Measurements from ENCODE around the gene PITPNB. TPM values are rescaled to one million over a fixed set of nuclear protein-coding genes. Genes with fewer than 3 reads are reported as not detected.

The PITPNB gene
- total RNA-seq, 4 donors from 2014 or later, result 37.5 to 53.7 (median 40.2) TPM

GRCh38 chr22:27882507-27883290 lies 36.4 kb downstream of the PITPNB start:
- H3K27me3 ChIP-seq, result no peaks in the 10 kb centered on the region
- H3K9me3 ChIP-seq, result no peaks in the 10 kb centered on the region
- no peak for TF ChIP-seq POLR2A (IDR thresholded peaks at IDR 0.05)
- no peak for TF ChIP-seq CTCF (IDR thresholded peaks at IDR 0.05)
- no peak for TF ChIP-seq EP300 (IDR thresholded peaks at IDR 0.05)
- H3K4me1 ChIP-seq, result peaks cover 0 to 67% (median 21%) of the 10 kb centered on the region in 4 donors
- H3K27ac ChIP-seq, result peak overlapping the region in 2 of 4 donors; percentile 61 to 85
- no peak overlapping the region for H3K4me3 ChIP-seq
- H3K36me3 ChIP-seq, result peaks cover 0 to 14% (median 0%) of the 10 kb centered on the region in 3 donors
- WGBS, 2 donors, result 55 to 61% methylated on average over 6 of the region's 6 CpGs
- no peak for DNase-seq (ENCODE audit: low spot score in 2 of 2)

- 11 to 16% methylated on average over 3 of the region's 3 CpGs for WGBS, 2 donors
- Histone ChIP-seq H3K4me3 (no peak overlapping the region), H3K9me3 (no peaks in the 10 kb centered on the region), H3K27ac (peak overlapping the region; percentile 51 to 85 (median 74)), H3K36me3 (peaks cover 0 to 10% (median 0%) of the 10 kb centered on the region in 3 donors), H3K27me3 (no peaks in the 10 kb centered on the region), H3K4me1 (peaks cover 0 to 67% (median 22%) of the 10 kb centered on the region in 4 donors)
- DNase-seq (ENCODE audit: low spot score in 2 of 2), result peak in 1 of 2 donors; percentile 37
- peak in 1 of 2 donors; percentile 8 for TF ChIP-seq EP300 (IDR thresholded peaks at IDR 0.05)
- TF ChIP-seq POLR2A (IDR thresholded peaks at IDR 0.05), result no peak
- no peak for TF ChIP-seq CTCF (IDR thresholded peaks at IDR 0.05)
Measured at GRCh38 chr22:27881421-27881820, 37.6 kb downstream of the PITPNB start.

- Histone ChIP-seq H3K4me3 (no peak overlapping the region), H3K27me3 (no peaks in the 10 kb centered on the region), H3K4me1 (peaks cover 0 to 67% (median 23%) of the 10 kb centered on the region in 4 donors), H3K9me3 (no peaks in the 10 kb centered on the region), H3K36me3 (peaks cover 0 to 10% (median 0%) of the 10 kb centered on the region in 3 donors), H3K27ac (peak overlapping the region; percentile 51 to 85 (median 74))
- WGBS, 2 donors, result 19 to 22% methylated on average over 6 of the region's 6 CpGs
- DNase-seq (ENCODE audit: low spot score in 2 of 2), result peak in 1 of 2 donors; percentile 87
- TF ChIP-seq EP300 (IDR thresholded peaks at IDR 0.05), result no peak
- peak; percentile 64 to 83 (median 77) for TF ChIP-seq CTCF (IDR thresholded peaks at IDR 0.05)
Measured at GRCh38 chr22:27880778-27881394, 38.2 kb downstream of the PITPNB start.

- no peak for DNase-seq (ENCODE audit: low spot score in 2 of 2)
- 91 to 100% methylated on average over 1 of the region's 1 CpG for WGBS, 2 donors
- Histone ChIP-seq H3K27ac (peak overlapping the region in 3 of 4 donors; percentile 51 to 85 (median 85)), H3K4me3 (no peak overlapping the region), H3K9me3 (no peaks in the 10 kb centered on the region), H3K36me3 (peaks cover 0 to 10% (median 0%) of the 10 kb centered on the region in 3 donors), H3K4me1 (peaks cover 0 to 70% (median 23%) of the 10 kb centered on the region in 4 donors), H3K27me3 (no peaks in the 10 kb centered on the region)
- TF ChIP-seq CTCF (IDR thresholded peaks at IDR 0.05) (peak in 4 of 5 experiments; percentile 36 to 52 (median 42)), EP300 (IDR thresholded peaks at IDR 0.05) (no peak), POLR2A (IDR thresholded peaks at IDR 0.05) (no peak)
Measured at GRCh38 chr22:27879923-27880322, 39.1 kb downstream of the PITPNB start.

- peaks cover 0 to 83% (median 25%) of the 10 kb centered on the region in 4 donors for H3K4me1 ChIP-seq
Measured at GRCh38 chr22:27878541-27878940, 40.5 kb downstream of the PITPNB start.

More at GRCh38 chr22:27878541-27878940, 40.5 kb downstream of the PITPNB start:
- Histone ChIP-seq H3K9me3 (no peaks in the 10 kb centered on the region), H3K27me3 (no peaks in the 10 kb centered on the region), H3K36me3 (peaks cover 0 to 3% (median 0%) of the 10 kb centered on the region in 3 donors), H3K4me3 (no peak overlapping the region), H3K27ac (no peak overlapping the region)
- DNase-seq (ENCODE audit: low spot score in 2 of 2), result no peak
- TF ChIP-seq CTCF (IDR thresholded peaks at IDR 0.05) (no peak), POLR2A (IDR thresholded peaks at IDR 0.05) (no peak), EP300 (IDR thresholded peaks at IDR 0.05) (no peak)
